GM19238 (cell line): ENCODE data around the gene IDH3B.

Experiments used
- DNase-seq: peaks from one replicate; pipeline ENCODE4 v3.0.0; 2011; ENCODE audit warnings: low spot score; ENCODE audit not compliant: insufficient read length

Gene IDH3B

DNA sequence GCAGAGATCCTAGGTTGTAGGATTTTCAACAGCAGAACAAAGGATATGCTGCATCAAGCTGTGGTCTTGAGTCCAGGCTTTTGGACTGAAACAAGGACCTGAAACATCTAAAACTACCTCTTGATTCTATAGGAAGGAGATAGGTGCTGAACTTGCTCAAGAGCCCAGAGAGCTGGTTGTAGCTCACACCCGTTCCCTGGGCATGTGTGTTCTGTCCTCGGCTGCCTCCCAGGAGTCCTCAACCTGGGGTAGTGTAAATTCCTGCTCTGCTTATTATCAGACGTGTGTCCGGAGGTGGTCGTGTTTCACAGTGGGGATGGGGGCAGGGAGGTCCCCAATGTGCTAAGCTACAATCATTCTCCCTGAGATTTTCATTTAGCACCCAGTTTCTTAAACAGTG, 6.8 kb downstream of the IDH3B start:
- DNase-seq = no peak

DNA sequence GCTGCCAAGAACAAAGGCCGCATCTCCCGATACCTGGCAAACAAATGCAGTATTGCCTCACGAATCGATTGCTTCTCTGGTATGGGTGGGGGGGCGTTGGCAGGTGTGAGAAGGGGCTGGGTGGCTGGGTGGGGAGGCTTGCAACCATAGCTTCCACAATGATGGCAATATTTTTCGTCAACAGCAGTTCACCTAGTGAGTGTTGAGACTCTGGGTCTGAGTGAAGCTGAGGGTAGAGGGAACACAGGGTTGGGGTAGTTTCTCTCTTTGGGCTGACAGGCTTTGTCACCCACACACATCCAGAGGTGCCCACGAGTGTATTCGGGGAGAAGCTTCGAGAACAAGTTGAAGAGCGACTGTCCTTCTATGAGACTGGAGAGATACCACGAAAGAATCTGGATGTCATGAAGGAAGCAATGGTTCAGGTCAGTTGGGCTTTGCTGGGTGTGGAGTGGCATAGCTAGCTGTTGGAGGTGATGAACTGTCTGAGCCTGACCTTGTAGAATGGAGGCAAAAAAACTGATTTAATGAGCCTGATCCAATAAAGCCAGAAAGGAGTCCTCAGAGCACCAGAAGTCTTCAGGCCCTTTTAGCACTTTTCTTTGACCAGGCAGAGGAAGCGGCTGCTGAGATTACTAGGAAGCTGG, 7.4 kb downstream of the IDH3B start:
- DNase-seq = no peak

DNA sequence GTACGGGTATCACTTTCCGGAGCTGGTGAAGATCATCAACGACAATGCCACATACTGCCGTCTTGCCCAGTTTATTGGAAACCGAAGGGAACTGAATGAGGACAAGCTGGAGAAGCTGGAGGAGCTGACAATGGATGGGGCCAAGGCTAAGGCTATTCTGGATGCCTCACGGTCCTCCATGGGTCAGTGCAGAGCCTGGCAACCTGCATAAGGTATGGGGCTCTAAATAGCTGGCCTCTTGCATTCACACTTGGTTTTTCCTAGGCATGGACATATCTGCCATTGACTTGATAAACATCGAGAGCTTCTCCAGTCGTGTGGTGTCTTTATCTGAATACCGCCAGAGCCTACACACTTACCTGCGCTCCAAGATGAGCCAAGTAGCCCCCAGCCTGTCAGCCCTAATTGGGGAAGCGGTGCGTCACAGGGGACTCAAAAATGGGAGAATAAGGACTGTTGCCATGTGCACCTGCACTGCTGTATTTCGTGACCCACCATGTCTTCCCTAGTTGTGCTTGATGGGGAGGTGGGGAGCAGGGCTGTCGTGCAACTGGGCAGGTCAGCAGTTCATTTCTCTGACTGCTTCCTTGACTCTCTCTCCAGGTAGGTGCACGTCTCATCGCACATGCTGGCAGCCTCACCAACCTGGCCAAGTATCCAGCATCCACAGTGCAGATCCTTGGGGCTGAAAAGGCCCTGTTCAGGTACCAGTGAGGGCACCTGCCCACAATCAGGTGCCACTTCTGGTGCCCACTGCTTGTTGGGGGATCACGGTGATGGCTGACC, 8.5 kb downstream of the IDH3B start:
- DNase-seq = no peak

GRCh38 chr20:2654831-2655230, 9.2 kb downstream of the IDH3B start:
- no peak for DNase-seq

DNA sequence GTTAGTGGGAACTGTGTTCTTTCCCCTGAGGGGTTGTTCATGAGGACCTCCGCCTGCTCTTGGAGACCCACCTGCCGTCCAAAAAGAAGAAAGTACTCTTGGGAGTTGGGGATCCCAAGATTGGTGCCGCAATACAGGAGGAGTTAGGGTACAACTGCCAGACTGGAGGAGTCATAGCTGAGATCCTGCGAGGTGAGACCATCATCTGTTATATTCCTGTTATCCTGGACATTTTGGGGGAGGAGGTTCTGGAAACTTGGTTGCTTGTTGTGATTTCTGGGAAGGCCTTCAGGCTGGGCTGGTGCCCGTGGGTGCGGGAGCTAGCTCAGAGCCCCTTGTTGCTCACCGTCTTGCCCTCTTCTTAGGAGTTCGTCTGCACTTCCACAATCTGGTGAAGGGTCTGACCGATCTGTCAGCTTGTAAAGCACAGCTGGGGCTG, 9.6 kb downstream of the IDH3B start:
- no peak for DNase-seq

DNA sequence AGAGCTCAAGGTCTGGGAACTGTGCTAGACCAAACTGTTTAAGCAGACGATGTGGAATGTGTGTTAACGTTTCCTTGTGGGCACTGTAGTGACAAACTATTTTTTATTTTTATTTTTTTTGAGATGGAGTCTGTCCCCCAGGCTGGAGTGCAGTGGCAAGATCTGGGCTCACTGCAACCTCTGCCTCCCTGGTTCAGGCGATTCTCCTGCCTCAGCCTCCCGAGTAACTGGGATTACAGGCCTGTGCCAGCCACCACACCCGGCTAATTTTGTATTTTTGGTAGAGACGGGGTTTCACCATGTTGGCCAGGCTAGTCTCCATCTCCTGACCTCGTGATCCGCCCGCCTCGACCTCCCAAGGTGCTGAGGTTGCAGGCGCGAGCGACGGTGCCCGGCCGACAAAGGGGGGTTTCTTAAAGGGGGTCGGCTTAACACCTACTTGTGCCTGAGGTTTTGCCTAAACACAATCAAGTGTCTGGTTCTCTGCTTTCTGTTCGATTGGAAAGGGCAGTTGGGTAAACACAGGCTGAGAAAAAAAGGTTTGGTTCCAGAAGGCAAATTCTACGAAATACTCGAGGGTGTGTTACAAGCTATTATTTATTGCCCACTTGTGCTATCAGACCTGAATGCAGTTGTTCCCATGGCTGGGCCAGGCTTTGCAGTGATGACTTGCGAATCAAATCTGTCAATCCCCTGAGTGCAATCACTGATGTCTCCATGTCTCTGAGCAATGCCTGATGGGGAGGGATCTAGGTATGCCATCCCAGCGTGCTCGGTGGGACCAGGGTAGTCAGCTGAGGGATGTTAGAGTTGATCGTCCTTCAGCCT, 10.2 kb downstream of the IDH3B start:
- no peak for DNase-seq

- peak; percentile 46 for DNase-seq
These were observed 11.1 kb downstream of the IDH3B start for GRCh38 chr20:2652724-2653555.

- DNase-seq = peak; percentile 88
These were observed 12.0 kb downstream of the IDH3B start, which contains the start of gene NOP56 for GRCh38 chr20:2651772-2652723. TSS of gene NOP56 (plus strand) at chr20:2652632. CDS start at chr20:2652661, 29 bp downstream.

DNA sequence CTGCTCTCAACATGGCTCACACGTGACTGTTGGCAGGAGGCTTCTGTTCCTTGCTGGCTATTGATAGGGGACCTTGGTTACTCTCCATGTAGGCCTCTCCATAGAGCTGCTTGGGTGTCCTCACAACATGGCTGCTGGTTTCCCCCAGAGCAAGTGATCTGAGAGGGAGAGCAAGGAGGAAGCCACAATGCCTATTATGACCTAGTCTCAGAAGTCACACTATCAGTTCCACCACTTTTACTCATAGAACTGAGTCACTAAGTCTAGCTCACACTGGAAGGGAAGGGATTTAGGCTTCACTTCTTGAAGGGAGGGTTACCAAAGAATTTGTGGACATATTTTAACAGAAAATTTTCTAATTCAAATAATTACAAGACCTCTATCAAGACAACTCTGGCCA, 20.3 kb downstream of the IDH3B start:
- DNase-seq = no peak

DNA sequence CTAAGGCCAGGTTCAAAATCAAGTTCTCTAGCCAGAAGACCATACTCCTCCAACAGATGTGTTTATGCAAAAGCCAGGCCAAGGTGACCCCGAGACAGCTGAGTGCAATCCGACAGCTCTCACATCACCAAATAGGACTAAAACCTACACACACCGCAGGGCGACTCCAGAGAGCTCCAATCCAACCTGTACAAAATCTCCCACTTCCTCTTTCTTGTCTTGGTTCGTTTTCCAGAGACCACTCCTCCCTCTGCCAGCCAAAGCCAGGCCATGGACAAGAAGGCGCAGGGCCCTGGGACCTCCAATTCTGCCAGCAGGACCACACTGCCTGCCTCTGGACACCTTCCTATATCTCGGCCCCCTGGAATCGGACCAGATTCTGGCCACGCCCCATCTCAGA, 23.1 kb downstream of the IDH3B start:
- no peak for DNase-seq

DNA sequence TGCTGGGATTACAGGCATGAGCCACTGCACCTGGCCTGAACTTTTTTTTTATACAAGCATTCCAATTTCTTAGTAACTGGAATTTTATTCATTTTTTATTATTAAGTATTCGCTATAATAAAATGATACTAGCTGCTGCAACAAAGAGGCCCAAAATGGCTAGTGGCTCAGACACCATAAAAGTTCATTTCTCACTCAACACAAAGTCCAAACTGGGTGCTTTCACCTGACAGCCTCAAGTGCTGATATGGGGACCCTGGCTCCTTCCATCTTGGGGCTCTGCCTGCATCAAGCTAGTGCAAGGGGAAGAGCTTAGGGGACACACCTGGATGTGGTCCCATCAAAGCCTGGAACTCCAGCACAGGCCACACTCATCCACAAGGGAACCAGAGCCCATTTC, 23.8 kb downstream of the IDH3B start:
- no peak for DNase-seq

GRCh38 chr20:2637246-2637645, 26.8 kb downstream of the IDH3B start:
- no peak for DNase-seq

DNA sequence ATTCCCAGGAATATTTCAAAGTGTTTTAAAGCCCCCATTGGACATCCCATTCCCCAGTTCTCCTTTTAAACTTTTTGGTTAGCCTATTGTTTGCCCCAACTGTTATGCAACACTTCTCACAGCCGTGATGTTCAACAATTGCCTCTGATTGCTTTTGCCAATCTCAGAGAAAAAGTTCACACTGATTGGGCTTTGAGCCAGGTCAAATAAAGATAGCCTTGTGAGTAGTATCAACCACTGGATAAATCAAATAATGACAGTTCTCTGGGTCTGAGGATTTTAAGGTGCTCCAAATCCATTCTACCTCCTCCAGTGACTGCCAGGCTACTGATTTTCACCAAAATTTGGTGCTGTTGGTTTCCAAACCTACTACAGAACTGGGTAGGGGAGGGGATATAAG, 30.6 kb downstream of the IDH3B start:
- DNase-seq = no peak

DNA sequence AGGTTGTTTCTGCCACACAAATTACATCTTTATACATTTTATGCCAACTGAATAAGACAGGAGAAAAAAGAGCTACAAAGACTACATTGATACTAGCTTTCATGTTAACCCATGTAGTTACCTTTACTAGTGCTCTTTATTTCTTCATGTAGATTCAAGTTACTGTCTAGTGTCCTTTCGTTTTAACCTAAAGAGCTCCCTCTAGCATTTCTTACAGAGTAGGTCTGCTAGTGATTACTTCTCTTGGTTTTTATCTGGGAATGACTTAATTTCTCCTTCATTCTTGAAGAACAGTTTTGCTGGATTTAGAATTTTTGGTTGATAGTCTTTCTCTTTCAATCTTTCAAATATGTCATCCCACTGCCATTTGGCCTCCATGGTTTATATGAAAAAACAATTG, 32.8 kb downstream of the IDH3B start:
- DNase-seq = no peak

- no peak for DNase-seq
These were observed 37.0 kb downstream of the IDH3B start for GRCh38 chr20:2626853-2627541.

GRCh38 chr20:2625062-2625461, 39.0 kb downstream of the IDH3B start:
- no peak for DNase-seq

DNA sequence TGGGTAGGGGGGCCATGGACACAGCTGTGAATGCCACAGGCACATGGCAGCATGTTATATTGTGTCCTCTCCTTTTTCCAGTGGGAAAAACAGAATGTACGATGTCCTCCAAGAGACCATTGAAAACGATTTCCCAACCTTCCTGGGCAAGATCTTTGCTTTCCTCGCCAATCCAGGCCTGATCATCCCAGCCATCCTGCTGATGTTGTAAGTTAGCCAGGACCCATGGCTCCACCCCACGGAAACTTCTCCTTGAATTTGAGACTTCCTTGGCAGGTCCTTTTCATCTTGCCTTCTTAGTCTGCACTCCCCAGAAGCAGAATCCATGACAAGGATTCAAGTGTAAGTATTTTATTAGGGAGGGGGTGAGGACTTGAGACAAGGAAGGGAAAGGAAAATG, 39.8 kb downstream of the IDH3B start:
- DNase-seq = no peak

GRCh38 chr20:2619961-2620595, 43.9 kb downstream of the IDH3B start:
- DNase-seq = no peak

GRCh38 chr20:2619337-2619736, 44.7 kb downstream of the IDH3B start:
- no peak for DNase-seq
